Tibial artery (tissue), 4 donors: ENCODE results near the gene MLNR.

Experiments used
- DNase-seq, 2 donors: peaks; one replicate each; pipeline ENCODE4 v3.0.0-alpha.2; 2019
- H3K27ac ChIP-seq, 2 donors: fragments of 200-600 bp; sonication (generic) in 1 of 2; 1 replicate in 1 of 2; 2 replicates in 1 of 2; pipeline ENCODE4 v1.5.1; 2018 to 2019; ENCODE audit warnings: mild to moderate bottlenecking in 1 of 2
- H3K27me3 ChIP-seq, 2 donors: fragments of 200-600 bp; sonication (generic) in 1 of 2; one replicate each; pipeline versions ENCODE4 v1.5.1 to v1.6.0; 2016 to 2019
- H3K36me3 ChIP-seq, 3 donors: fragments of 200-600 bp; sonication (generic) in 2 of 3; one replicate each; pipeline ENCODE4 v1.5.1; 2016 to 2019; ENCODE audit warnings: mild to moderate bottlenecking in 2 of 3
- H3K4me1 ChIP-seq, 4 donors: fragments of 200-600 bp; sonication (generic) in 2 of 4; 1 replicate in 3 of 4; 2 replicates in 1 of 4; pipeline ENCODE4 v1.5.1; 2016 to 2019
- H3K4me3 ChIP-seq, 2 donors: fragments of 200-600 bp; sonication (generic) in 1 of 2; 1 replicate in 1 of 2; 2 replicates in 1 of 2; pipeline ENCODE4 v1.5.1; 2018 to 2019; ENCODE audit warnings: mild to moderate bottlenecking in 2 of 2
- H3K9me3 ChIP-seq, 3 donors: fragments of 200-600 bp; sonication (generic) in 1 of 3; one replicate each; pipeline ENCODE4 v1.5.1; 2016 to 2019
- intact Hi-C: fragments of 100-400 bp; cut with DNase I; formaldehyde crosslinking; loops from one replicate; pipeline ENCODE4 v1.15.0; 2023; ENCODE audit warnings: low total_unique reads
- TF ChIP-seq, protein P1 (sequence below), 2 experiments: fragments of 200-600 bp in 1 of 2; fragments of 450-650 bp in 1 of 2; IDR thresholded peaks; one replicate each; pipeline ENCODE4 v1.5.1; 2017 to 2019; ENCODE audit warnings: antibody characterized with exemption in 2 of 2, mild to moderate bottlenecking in 1 of 2, moderate library complexity in 1 of 2

The MLNR gene

DNA sequence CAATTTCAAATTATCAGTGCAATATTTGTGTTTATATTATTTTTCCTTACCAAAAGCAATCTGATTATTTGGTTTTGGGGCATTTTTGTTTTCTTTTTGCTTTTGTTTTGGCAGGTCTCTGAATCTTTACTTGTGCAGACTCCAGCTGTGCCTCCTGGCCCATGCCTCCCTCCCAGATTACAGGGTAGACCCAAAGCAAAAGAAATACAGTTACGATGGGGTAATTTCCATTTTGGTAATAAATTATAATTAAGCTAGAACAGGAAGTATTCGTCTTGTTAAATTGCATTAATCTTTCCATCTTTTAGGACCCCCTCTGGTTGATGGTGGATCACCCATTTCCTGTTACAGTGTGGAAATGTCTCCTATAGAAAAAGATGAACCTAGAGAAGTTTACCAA is 29.2 kb upstream of the MLNR start:
- no peak overlapping the region for H3K27ac ChIP-seq
- intact Hi-C loops: no loop called here
- H3K4me1 ChIP-seq: no peaks in the 10 kb centered on the region
- TF ChIP-seq, protein P1, sequence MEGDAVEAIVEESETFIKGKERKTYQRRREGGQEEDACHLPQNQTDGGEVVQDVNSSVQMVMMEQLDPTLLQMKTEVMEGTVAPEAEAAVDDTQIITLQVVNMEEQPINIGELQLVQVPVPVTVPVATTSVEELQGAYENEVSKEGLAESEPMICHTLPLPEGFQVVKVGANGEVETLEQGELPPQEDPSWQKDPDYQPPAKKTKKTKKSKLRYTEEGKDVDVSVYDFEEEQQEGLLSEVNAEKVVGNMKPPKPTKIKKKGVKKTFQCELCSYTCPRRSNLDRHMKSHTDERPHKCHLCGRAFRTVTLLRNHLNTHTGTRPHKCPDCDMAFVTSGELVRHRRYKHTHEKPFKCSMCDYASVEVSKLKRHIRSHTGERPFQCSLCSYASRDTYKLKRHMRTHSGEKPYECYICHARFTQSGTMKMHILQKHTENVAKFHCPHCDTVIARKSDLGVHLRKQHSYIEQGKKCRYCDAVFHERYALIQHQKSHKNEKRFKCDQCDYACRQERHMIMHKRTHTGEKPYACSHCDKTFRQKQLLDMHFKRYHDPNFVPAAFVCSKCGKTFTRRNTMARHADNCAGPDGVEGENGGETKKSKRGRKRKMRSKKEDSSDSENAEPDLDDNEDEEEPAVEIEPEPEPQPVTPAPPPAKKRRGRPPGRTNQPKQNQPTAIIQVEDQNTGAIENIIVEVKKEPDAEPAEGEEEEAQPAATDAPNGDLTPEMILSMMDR (IDR thresholded peaks at IDR 0.05): no peak
- peaks cover 60 to 81% (median 69%) of the 10 kb centered on the region in 3 donors for H3K36me3 ChIP-seq
- H3K4me3 ChIP-seq: no peak overlapping the region
- no peak for DNase-seq
- no peaks in the 10 kb centered on the region for H3K9me3 ChIP-seq
- no peaks in the 10 kb centered on the region for H3K27me3 ChIP-seq

DNA sequence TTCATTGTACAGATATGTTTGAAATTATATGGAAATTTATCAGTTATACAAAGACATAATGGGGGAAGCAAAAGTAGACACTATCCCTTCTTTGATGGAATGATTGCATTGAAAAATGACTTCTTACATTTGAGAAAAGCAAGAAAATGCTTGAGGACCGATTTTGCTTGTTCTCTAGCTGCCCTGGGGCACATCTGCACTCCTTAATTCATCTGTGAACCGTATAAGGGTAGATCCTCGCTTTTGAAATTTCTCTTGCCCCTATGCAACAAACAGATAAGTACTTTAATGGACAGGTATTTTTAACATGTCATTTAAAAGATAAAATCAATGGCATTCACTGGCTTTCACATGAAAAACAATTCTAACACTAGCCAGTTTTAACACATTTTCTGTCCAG is 13.5 kb upstream of the MLNR start:
- Histone ChIP-seq H3K4me1 (no peaks in the 10 kb centered on the region), H3K4me3 (no peak overlapping the region), H3K27me3 (no peaks in the 10 kb centered on the region), H3K9me3 (no peaks in the 10 kb centered on the region), H3K27ac (no peak overlapping the region), H3K36me3 (peaks cover 51 to 77% (median 63%) of the 10 kb centered on the region in 3 donors)
- no peak for DNase-seq
- intact Hi-C loops: no loop called here
- TF ChIP-seq, protein P1 (IDR thresholded peaks at IDR 0.05): no peak

DNA sequence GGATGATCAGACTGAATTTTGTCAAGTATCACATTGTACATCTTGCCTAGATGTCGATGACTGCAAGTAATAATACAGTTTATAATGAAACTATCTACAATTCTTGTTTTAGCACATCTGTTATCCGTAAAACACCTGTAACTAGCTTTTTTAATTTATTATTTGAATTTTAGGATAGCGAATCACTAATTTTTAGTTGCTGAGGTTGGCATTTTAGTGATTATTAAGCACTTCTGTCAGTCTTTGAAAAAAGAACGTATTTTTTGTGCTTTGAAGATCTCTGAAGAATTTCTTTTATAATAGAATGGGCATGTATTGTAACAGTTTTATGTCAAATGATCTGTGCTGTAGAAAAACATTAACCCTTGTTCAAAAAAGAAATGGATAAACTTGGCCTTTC is 11.5 kb upstream of the MLNR start:
- Histone ChIP-seq H3K27ac (no peak overlapping the region), H3K4me1 (no peaks in the 10 kb centered on the region), H3K36me3 (peaks cover 31 to 57% (median 45%) of the 10 kb centered on the region in 3 donors), H3K4me3 (no peak overlapping the region), H3K9me3 (no peaks in the 10 kb centered on the region), H3K27me3 (no peaks in the 10 kb centered on the region)
- intact Hi-C loops: no loop called here
- TF ChIP-seq, protein P1 (IDR thresholded peaks at IDR 0.05): no peak
- DNase-seq: no peak

DNA sequence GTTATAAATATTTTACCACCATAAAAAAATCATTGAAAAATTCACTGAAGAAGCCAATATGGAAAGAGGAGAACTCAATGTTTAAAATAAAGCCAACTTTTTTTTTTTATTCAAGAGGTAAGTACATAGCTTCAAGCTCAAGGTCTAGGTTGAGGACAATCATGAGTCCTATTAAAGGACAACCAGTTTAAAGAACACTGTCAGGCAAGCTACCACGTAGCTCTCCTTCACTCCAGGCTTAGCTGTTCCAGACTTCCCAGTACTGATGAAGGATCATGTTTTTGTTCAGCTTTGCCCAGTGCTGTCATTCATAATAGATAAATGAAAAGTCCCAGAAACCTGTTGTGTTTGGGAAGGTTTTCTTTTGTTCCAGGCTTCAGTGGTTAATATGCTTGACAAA is 10.0 kb upstream of the MLNR start:
- H3K4me3 ChIP-seq: no peak overlapping the region
- no peaks in the 10 kb centered on the region for H3K4me1 ChIP-seq
- DNase-seq: no peak
- H3K36me3 ChIP-seq: peaks cover 19 to 48% (median 34%) of the 10 kb centered on the region in 3 donors
- no peak overlapping the region for H3K27ac ChIP-seq
- H3K27me3 ChIP-seq: no peaks in the 10 kb centered on the region
- TF ChIP-seq, protein P1 (IDR thresholded peaks at IDR 0.05): no peak
- intact Hi-C loops: no loop called here
- no peaks in the 10 kb centered on the region for H3K9me3 ChIP-seq

DNA sequence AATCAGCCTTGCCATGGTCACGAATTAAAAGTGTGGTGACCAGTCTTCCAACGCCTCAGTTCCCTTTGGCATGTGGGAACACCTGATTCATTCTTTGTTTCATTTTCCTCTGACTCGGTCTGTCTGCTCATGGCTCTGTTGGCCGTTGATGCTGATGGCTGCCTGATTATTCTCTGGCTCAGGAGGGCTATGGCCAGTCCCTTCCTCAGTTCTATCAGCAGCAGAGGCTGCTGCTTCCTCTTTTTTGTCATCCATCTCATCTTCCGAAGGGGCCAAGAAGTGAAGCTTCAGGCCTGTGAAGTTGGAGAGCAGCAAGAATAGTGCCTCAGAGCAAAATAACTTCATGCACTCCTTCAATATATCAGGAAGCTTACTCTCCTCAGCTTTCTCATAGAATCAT is 9.5 kb upstream of the MLNR start:
- no peak for DNase-seq
- intact Hi-C loops: no loop called here
- Histone ChIP-seq H3K36me3 (peaks cover 19 to 47% (median 30%) of the 10 kb centered on the region in 3 donors), H3K27me3 (no peaks in the 10 kb centered on the region), H3K4me3 (no peak overlapping the region), H3K9me3 (no peaks in the 10 kb centered on the region), H3K4me1 (no peaks in the 10 kb centered on the region), H3K27ac (no peak overlapping the region)
- TF ChIP-seq, protein P1 (IDR thresholded peaks at IDR 0.05): no peak

DNA sequence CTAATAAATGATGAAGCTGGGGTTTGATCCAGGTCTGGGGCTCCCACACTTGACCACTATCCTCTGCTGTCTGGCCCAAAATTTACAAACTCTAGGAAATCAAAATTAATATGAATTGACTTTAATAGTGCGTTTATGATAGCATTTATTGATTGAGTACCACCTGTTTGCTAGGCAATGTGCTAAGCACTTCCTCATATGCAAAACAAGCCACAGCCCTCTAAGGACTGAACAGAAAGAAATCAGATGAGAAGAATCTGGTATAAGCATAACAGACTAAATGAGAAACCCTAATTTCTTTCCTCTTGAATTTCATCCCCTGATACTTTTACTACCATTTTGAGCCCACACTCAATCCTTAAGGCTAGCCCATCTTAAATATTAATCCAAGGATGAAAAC is 6.6 kb upstream of the MLNR start:
- intact Hi-C loops: no loop called here
- H3K9me3 ChIP-seq: no peaks in the 10 kb centered on the region
- no peak overlapping the region for H3K4me3 ChIP-seq
- H3K27me3 ChIP-seq: peaks cover 0 to 7% of the 10 kb centered on the region in 2 donors
- peaks cover under 1 to 20% (median 5%) of the 10 kb centered on the region in 3 donors for H3K36me3 ChIP-seq
- H3K27ac ChIP-seq: no peak overlapping the region
- peaks cover 0 to 4% (median 2%) of the 10 kb centered on the region in 4 donors for H3K4me1 ChIP-seq
- TF ChIP-seq, protein P1 (IDR thresholded peaks at IDR 0.05): no peak
- no peak for DNase-seq
